Caco-2 (cell line): ENCODE results near the gene RGS5. TPM values are rescaled to one million over a fixed set of nuclear protein-coding genes. Genes with fewer than 3 reads are reported as not detected.

ENCODE experiments used
- BruUV-seq: library from RNA; stranded (reverse); fragments of 400-500 nt; replicated peaks from 2 replicates; lab custom pipeline; 2021; lab: Mats Ljungman, UMichigan
- CTCF ChIA-PET: fragments of 300-600 bp; sonication (Branson Sonifier 250); formaldehyde crosslinking; loops from one replicate; lab custom pipeline; 2022; ENCODE audit warnings: antibody characterized with exemption; lab: Charles Lee
- POLR2A ChIA-PET: fragments of 300-600 bp; sonication (Branson Sonifier 250); formaldehyde crosslinking; loops from one replicate; lab custom pipeline; 2022; ENCODE audit warnings: antibody characterized with exemption; lab: Charles Lee
- DNase-seq, 2 experiments: peaks; one replicate each; pipeline versions ENCODE4 v3.0.0 to v3.0.0-alpha.2; 2020 to 2022
- H3K27me3 ChIP-seq: replicated peaks from 2 replicates; pipeline ENCODE4 v1.6.0; 2011; ENCODE audit warnings: low read length; ENCODE audit not compliant: control insufficient read depth, insufficient read depth
- H3K36me3 ChIP-seq: 2 replicates; pipeline ENCODE4 v1.5.1; 2011; ENCODE audit warnings: low read length; ENCODE audit not compliant: control insufficient read depth, insufficient read depth
- H3K4me1 ChIP-seq: fragments of 250-450 bp; sonication (Bioruptor Pico); 2 replicates; pipeline ENCODE4 v1.5.1; 2020; ENCODE audit warnings: mild to moderate bottlenecking
- H3K4me3 ChIP-seq: 2 replicates; pipeline ENCODE4 v1.5.1; 2011; ENCODE audit warnings: low read depth, mild to moderate bottlenecking, control low read depth, low read length
- H3K9me3 ChIP-seq: fragments of 250-450 bp; sonication (Bioruptor Pico); 2 replicates; pipeline ENCODE4 v1.5.1; 2020; ENCODE audit warnings: mild to moderate bottlenecking, moderate library complexity
- H3K27ac Mint-ChIP-seq: one replicate; pipeline ENCODE4 v1.8.0; 2022; ENCODE audit warnings: mixed read lengths; ENCODE audit not compliant: unreplicated experiment
- H3K27me3 Mint-ChIP-seq: one replicate; pipeline ENCODE4 v1.8.0; 2022; ENCODE audit warnings: mixed read lengths; ENCODE audit not compliant: insufficient read depth, unreplicated experiment
- H3K36me3 Mint-ChIP-seq: one replicate; pipeline ENCODE4 v1.8.0; 2022; ENCODE audit warnings: mild to moderate bottlenecking, mixed read lengths; ENCODE audit not compliant: insufficient read depth, unreplicated experiment
- H3K4me1 Mint-ChIP-seq: one replicate; pipeline ENCODE4 v1.8.0; 2022; ENCODE audit warnings: low read depth, mixed read lengths; ENCODE audit not compliant: unreplicated experiment
- H3K4me3 Mint-ChIP-seq: one replicate; pipeline ENCODE4 v1.8.0; 2022; ENCODE audit warnings: mild to moderate bottlenecking, moderate library complexity, mixed read lengths; ENCODE audit not compliant: unreplicated experiment
- H3K9me3 Mint-ChIP-seq: one replicate; pipeline ENCODE4 v1.8.0; 2022; ENCODE audit warnings: mixed read lengths; ENCODE audit not compliant: unreplicated experiment
- intact Hi-C: fragments of 100-400 bp; cut with micrococcal nuclease; formaldehyde crosslinking; loops from one replicate; pipeline ENCODE4 v1.10.0; 2022; ENCODE audit not compliant: unreplicated experiment
- total RNA-seq: library from RNA; stranded (reverse); gene quantifications from 2 replicates; pipeline ENCODE4 v1.2.3, GENCODE V29; 2022
- TF ChIP-seq, protein P1 (sequence below), 2 experiments: fragments of 200-600 bp in 1 of 2; IDR thresholded peaks; 1 replicate in 1 of 2; 2 replicates in 1 of 2; pipeline versions ENCODE4 v1.5.1 to v1.8.0; 2011 to 2022; ENCODE audit warnings: antibody characterized with exemption in 1 of 2, control low read depth in 1 of 2, inconsistent platforms in 1 of 2, low read depth in 1 of 2, low read length in 1 of 2, mild to moderate bottlenecking in 1 of 2, moderate library complexity in 1 of 2; ENCODE audit not compliant: insufficient read depth in 1 of 2, severe bottlenecking in 1 of 2, unreplicated experiment in 1 of 2

Gene RGS5
- total RNA-seq, 1 experiment from 2014 or later: 8.4 TPM

DNA sequence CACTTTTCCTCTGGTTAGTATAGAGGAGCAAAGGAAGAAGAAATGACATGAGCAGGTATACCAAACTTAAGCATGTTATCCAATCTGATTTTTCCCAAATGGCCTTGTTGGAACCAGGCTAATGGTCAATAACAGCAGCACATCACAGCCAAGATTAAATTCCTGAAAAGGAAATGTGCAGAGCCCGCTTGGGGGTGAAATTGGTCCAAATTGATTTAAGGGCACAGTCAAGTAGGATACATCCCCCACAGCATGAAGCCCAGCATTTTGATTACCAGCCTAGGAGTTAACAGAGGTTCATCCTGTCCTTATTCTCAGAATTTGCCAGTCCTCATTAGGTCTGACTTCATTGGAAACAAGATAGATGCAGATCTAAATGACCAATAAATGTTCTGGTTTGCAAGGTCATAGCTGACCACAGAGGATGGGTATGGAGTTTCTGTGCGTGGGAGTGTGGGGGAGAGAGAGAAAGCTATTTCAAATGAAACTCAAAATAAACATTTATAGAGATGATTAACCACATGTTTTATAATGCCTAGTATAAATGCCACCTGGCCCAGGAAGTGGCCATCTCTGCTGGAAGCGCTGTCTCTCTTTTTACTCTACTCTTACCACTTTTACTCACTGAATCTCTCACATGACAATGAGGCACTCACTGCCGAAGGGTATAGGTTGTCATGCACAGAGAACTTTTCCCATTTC lies 38.7 kb downstream of the RGS5 start:
- Histone ChIP-seq H3K27me3 (no peaks in the 10 kb centered on the region), H3K4me3 (no peak overlapping the region), H3K36me3 (no peaks in the 10 kb centered on the region), H3K4me1 (no peaks in the 10 kb centered on the region), H3K9me3 (no peaks in the 10 kb centered on the region)
- BruUV-seq: no TSS peak
- Mint-ChIP-seq H3K27ac (no peak overlapping the region), H3K9me3 (no peaks in the 10 kb centered on the region), H3K4me3 (no peak overlapping the region), H3K36me3 (no peaks in the 10 kb centered on the region), H3K27me3 (peaks cover 6% of the 10 kb centered on the region), H3K4me1 (no peaks in the 10 kb centered on the region)
- TF ChIP-seq, protein P1, sequence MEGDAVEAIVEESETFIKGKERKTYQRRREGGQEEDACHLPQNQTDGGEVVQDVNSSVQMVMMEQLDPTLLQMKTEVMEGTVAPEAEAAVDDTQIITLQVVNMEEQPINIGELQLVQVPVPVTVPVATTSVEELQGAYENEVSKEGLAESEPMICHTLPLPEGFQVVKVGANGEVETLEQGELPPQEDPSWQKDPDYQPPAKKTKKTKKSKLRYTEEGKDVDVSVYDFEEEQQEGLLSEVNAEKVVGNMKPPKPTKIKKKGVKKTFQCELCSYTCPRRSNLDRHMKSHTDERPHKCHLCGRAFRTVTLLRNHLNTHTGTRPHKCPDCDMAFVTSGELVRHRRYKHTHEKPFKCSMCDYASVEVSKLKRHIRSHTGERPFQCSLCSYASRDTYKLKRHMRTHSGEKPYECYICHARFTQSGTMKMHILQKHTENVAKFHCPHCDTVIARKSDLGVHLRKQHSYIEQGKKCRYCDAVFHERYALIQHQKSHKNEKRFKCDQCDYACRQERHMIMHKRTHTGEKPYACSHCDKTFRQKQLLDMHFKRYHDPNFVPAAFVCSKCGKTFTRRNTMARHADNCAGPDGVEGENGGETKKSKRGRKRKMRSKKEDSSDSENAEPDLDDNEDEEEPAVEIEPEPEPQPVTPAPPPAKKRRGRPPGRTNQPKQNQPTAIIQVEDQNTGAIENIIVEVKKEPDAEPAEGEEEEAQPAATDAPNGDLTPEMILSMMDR (IDR thresholded peaks at IDR 0.05; ENCODE audit: insufficient read depth in 1 of 2, low read depth in 1 of 2, low read length in 1 of 2, severe bottlenecking in 1 of 2, unreplicated experiment in 1 of 2): no peak
- DNase-seq: no peak
- POLR2A ChIA-PET: no interaction called here
- CTCF ChIA-PET: no interaction called here
- intact Hi-C loops: no loop called here

DNA sequence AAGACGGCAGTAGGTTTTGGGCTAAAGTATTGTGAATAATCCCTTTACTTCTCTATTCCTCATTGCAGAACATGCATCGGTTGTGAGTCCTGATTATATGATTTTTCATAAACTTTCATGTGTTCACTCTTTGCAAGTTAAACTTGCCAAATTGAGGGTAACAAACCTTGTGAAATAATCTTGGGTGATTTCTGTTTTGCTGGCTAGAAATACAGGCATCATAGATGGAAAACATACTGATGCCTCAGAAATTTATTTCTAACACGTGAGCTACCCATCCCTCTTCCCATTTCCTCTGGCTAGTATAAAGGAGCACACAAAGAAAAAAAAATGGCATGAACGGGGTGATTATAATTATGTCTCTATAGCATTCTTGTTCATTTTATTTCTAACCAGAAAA lies 39.6 kb downstream of the RGS5 start:
- Histone ChIP-seq H3K9me3 (no peaks in the 10 kb centered on the region), H3K36me3 (no peaks in the 10 kb centered on the region), H3K4me3 (no peak overlapping the region), H3K27me3 (no peaks in the 10 kb centered on the region), H3K4me1 (no peaks in the 10 kb centered on the region)
- ChIA-PET CTCF (no interaction called here), POLR2A (no interaction called here)
- intact Hi-C loops: no loop called here
- H3K4me1 Mint-ChIP-seq: no peaks in the 10 kb centered on the region
- no peak for DNase-seq
- H3K27me3 Mint-ChIP-seq: peaks cover 6% of the 10 kb centered on the region
- H3K4me3 Mint-ChIP-seq: no peak overlapping the region
- BruUV-seq: no TSS peak
- TF ChIP-seq, protein P1 (IDR thresholded peaks at IDR 0.05; ENCODE audit: insufficient read depth in 1 of 2, low read depth in 1 of 2, low read length in 1 of 2, severe bottlenecking in 1 of 2, unreplicated experiment in 1 of 2): no peak
- H3K36me3 Mint-ChIP-seq: no peaks in the 10 kb centered on the region
- H3K9me3 Mint-ChIP-seq: peaks cover 5% of the 10 kb centered on the region
- H3K27ac Mint-ChIP-seq: no peak overlapping the region

DNA sequence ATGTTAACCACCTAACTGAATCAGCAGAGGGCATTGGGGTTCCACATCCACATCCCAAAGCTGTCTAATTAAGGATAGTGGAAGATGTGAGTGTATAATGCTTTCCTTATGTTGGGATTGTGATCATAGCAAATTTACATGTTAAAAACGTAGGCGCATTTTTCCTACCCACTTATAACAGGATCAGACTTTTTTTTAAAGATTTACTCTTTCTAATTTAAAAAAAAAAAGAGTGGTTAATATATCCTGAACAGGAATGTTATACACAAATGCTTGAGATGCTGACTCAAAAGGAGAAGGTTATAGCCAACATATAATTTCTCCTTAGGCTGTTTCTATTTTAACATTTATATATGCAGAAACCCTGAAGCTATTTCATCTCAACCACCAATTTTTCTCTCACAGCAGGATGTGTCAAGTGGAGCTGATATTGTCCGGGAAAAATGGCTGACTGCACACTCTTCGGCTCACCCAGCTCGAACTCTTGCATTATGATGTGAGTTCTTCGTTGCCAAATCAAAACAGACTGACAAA lies 40.3 kb downstream of the RGS5 start:
- Mint-ChIP-seq H3K9me3 (peaks cover 11% of the 10 kb centered on the region), H3K27ac (no peak overlapping the region), H3K27me3 (peaks cover 8% of the 10 kb centered on the region), H3K4me1 (no peaks in the 10 kb centered on the region), H3K36me3 (no peaks in the 10 kb centered on the region), H3K4me3 (no peak overlapping the region)
- TF ChIP-seq, protein P1 (IDR thresholded peaks at IDR 0.05; ENCODE audit: insufficient read depth in 1 of 2, low read depth in 1 of 2, low read length in 1 of 2, severe bottlenecking in 1 of 2, unreplicated experiment in 1 of 2): no peak
- intact Hi-C loops: no loop called here
- Histone ChIP-seq H3K27me3 (no peaks in the 10 kb centered on the region), H3K4me1 (no peaks in the 10 kb centered on the region), H3K36me3 (no peaks in the 10 kb centered on the region), H3K4me3 (no peak overlapping the region), H3K9me3 (no peaks in the 10 kb centered on the region)
- ChIA-PET POLR2A (no interaction called here), CTCF (interaction anchor here (0.6 kb wide), 1 partner anchor 1586 kb away, joined by 4 read pairs; no protein-coding TSS in a partner anchor)
- no TSS peak for BruUV-seq
- no peak for DNase-seq
